Left colon (tissue), 2 donors: ENCODE data around the gene CLEC16A. TPM values are rescaled to one million over a fixed set of nuclear protein-coding genes. Genes with fewer than 3 reads are reported as not detected.

ENCODE experiments used
- ATAC-seq: fragments of 200-7000 bp; cut with Tn5 transposase; one replicate; pipeline ENCODE4 v1.9.1; 2020; ENCODE audit warnings: mild to moderate bottlenecking, moderate library complexity
- DNase-seq, 2 donors: peaks; one replicate each; pipeline ENCODE4 v3.0.0-alpha.2; 2020
- intact Hi-C, 2 donors: fragments of 100-400 bp; cut with DNase I in 1 of 2; cut with micrococcal nuclease in 1 of 2; formaldehyde crosslinking; loops; one replicate each; pipeline versions ENCODE4 v1.11.2 to v1.14.0; 2022; cut with DNase I, micrococcal nuclease
- total RNA-seq, 2 donors: library from RNA; stranded (reverse); fragmentation: NEBNext Ultra II Directional; extraction: Animal tissue kit (Norgen Biotek cat#: 25700); gene quantifications; one replicate each; pipeline ENCODE4 v1.2.1, GENCODE V29; 2021
- donor health status: DM: no; HTN: no; CAD: no.
- donor health status: DM: yes; HTN: yes; CAD: no.

The CLEC16A gene
- total RNA-seq, 2 donors from 2014 or later, result 27.3 to 41.6 TPM

- intact Hi-C loops, result no loop called here
- DNase-seq, result no peak
- no peak for ATAC-seq
Observed at GRCh38 chr16:11131706-11132105, 187.3 kb downstream of the CLEC16A start.

GRCh38 chr16:11133344-11133943, 189.1 kb downstream of the CLEC16A start:
- ATAC-seq, result no peak
- intact Hi-C loops, result no loop called here
- peak; percentile 46 to 67 for DNase-seq

GRCh38 chr16:11134722-11135463, 190.5 kb downstream of the CLEC16A start:
- ATAC-seq (no peak), DNase-seq (no peak)
- intact Hi-C loops, result no loop called here

- intact Hi-C loops, result no loop called here
- ATAC-seq, result no peak
- DNase-seq, result no peak
Observed at GRCh38 chr16:11135464-11135973, 191.2 kb downstream of the CLEC16A start.

DNA sequence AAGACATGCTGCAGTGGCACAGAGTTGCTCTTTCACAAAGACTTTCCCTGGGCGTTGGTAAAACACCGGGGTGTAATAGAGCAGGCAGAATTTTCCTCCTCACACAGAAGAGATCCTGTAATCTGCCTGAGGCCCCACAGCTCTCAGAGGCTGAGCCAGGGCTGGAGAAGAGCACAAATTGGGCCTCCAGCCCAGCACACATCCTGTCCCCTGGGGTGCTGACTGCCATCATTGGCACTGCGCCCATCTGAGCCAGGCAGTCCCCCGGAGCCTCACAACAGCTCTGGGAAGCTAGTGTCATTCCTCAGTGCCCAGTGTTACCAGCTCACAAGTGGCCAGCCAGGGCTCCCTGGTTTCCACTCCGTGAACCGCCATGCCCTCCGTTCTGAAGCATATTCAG, 192.2 kb downstream of the CLEC16A start:
- intact Hi-C loops, result no loop called here
- no peak for DNase-seq
- no peak for ATAC-seq

- no peak for DNase-seq
- intact Hi-C loops, result no loop called here
Observed at GRCh38 chr16:11138022-11138768, 193.8 kb downstream of the CLEC16A start.

GRCh38 chr16:11138769-11139325, 194.5 kb downstream of the CLEC16A start:
- ATAC-seq (no peak), DNase-seq (no peak)
- intact Hi-C loops, result no loop called here

More at GRCh38 chr16:11138022-11138768, 193.8 kb downstream of the CLEC16A start:
- no peak for ATAC-seq

DNA sequence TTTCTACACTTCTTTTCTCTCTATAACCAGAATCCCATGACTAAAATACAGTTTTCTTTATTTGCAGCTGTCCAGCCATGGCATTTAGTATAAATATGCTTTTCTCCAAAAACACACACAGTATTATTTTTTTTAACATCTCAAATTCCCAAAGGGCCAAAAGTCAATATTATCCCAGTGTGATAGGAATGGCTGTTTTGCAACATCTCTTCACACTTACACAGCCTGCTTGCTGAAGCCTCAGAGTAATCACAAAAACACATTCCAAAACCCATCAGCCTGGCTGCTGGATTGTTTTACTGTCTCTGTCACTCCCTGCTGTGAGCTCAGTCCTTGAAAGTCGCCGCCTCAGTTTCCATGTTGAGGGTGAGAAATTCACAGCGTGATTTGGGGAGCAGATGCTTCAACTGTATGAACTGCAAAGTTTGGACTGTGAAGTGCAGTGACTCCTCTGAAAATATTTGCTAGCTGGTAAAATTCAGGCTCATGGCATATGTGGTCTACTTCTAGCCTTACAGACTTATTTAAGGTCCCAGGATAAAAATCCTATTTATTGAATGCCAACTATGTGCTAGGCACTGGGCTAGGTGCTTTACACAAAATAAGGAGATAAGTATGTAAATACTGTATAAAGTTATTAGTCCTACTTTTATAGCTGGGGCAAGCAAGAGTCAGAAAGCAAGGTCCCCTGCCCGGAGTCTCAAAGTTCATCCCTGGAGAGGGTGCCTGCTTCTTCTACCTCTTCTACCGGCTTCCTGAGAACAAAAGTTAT, 195.1 kb downstream of the CLEC16A start:
- ATAC-seq (peak; percentile 59), DNase-seq (no peak)
- intact Hi-C loops, result no loop called here

DNA sequence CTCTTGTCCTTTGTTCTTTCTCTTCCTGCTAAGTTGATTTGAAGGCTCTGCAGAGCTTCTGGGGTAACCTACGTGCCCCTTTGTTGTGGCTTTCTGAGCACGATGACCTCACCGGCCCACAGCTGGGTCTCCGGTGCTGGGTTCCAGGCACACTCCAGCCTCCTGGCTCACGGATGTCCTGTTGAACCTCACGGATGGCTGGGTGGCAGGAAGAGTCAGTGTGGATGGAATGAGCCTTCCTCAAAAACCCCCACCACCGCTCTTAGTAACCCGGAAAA, 195.7 kb downstream of the CLEC16A start:
- DNase-seq, result no peak
- intact Hi-C loops, result no loop called here
- no peak for ATAC-seq

- intact Hi-C loops, result no loop called here
- ATAC-seq, result no peak
- DNase-seq, result no peak
Observed at GRCh38 chr16:11140466-11140865, 196.1 kb downstream of the CLEC16A start.

DNA sequence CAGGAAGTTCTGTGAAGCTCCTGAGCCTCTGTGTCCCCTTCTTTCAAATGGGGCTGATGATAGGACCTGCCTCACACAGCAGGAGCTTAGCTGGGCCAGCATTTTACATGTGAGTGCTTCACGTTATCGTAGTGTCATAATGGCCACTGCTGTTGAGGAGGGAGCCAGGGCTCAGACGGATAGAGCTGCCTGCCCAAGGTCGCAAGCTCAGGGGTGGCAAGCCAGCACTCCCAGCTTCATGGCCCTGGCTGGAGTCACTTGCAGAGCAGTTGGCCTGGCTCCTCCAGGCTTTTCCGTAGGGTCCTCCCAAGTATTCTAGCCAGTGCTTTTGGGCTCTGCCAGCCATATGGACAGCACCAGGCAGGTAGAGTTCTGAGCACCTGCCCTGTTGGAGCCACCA, 196.5 kb downstream of the CLEC16A start:
- ATAC-seq, result no peak

GRCh38 chr16:11141409-11142260, 197.3 kb downstream of the CLEC16A start:
- intact Hi-C loops, result no loop called here
- ATAC-seq, result no peak
- DNase-seq, result no peak

More for the DNA sequence above, 196.5 kb downstream of the CLEC16A start:
- DNase-seq, result no peak
- intact Hi-C loops, result no loop called here

DNA sequence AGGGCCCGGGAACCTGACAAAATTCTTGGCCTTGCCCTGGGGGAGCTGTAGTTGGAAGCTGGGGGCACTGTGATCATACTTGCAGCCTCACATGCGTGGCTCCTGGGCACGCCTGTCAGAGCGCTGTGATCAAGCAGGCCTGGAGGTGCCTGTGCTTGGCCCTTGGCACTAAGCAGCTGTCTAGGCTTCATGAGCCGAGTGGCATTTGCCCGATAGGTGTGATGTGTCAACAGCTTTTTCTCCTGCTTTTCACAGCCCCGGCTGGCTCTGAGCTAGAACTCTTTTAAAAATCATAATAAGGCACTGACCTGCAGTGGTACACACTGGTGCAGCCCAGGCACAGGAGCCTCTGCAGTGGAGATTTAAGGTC, 197.9 kb downstream of the CLEC16A start:
- DNase-seq (no peak), ATAC-seq (no peak)
- intact Hi-C loops, result no loop called here

GRCh38 chr16:11142951-11143350, 198.6 kb downstream of the CLEC16A start:
- DNase-seq, result no peak
- no peak for ATAC-seq
- intact Hi-C loops, result no loop called here

DNA sequence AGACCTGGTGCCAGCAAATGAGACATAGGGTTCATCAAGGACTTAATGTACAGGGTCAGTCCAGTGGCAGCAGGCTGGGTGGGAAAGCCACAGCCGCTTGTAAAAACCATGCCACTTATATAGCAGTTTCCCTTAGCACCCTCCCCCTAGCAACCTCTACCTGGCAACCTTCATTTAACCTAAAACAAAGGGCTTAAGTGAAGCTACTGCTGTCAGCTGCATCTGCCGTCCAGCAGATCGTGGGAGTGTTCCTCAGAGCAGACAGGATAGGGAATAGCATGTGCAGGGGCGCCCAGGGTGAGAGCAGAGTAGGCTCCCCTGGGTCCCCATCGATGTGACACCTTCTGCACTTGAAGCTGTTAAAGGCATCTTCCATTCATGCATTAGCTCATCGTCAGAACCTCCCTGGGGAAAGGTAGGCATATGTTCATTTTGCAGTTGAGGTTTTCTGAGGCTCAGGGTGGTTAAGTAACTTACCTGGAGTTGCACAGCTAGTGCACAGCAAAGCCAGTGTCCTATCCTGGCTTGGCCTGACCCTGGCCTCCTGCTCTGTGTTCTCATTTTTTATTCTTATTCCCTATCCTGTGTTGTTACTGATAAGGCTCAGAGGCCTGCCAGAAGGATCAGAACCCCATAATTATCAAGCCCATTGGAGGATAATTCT, 199.1 kb downstream of the CLEC16A start:
- no peak for ATAC-seq
- intact Hi-C loops, result no loop called here

DNA sequence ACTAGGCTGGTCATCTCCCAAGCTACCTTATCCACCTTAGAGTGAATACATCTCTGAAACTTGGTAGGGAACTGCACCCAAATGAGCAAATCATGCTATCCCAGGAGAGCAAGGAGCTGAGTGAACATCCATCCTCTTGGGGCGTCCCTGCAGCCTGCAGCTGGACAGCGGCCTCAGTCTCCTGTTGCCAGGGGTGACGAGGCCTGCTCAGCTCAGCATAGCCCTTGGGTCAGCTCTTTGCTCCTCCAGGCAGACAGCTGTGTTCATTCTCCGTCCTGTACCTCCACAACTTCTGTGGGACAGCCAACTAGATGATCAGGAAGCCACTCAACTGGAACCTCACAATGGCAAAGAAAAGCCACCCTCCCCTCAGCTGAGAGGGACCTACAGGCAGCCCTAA, 199.8 kb downstream of the CLEC16A start:
- DNase-seq (no peak), ATAC-seq (no peak)
- intact Hi-C loops, result no loop called here

More for the DNA sequence above, 199.1 kb downstream of the CLEC16A start:
- DNase-seq, result no peak

- DNase-seq (no peak), ATAC-seq (no peak)
- intact Hi-C loops, result no loop called here
Observed at GRCh38 chr16:11145173-11145818, 200.9 kb downstream of the CLEC16A start.
